ENCODE results near the gene GALNT9. TPM values are rescaled to one million over a fixed set of nuclear protein-coding genes. Genes with fewer than 3 reads are reported as not detected.

GALNT9 gene
- total RNA-seq, 2 donors from 2014 or later, result 0.14 to 1.0 TPM

- DNase-seq (ENCODE audit: low spot score), result no peak
- no peak overlapping the region for H3K27ac ChIP-seq
- TF ChIP-seq, protein P1, sequence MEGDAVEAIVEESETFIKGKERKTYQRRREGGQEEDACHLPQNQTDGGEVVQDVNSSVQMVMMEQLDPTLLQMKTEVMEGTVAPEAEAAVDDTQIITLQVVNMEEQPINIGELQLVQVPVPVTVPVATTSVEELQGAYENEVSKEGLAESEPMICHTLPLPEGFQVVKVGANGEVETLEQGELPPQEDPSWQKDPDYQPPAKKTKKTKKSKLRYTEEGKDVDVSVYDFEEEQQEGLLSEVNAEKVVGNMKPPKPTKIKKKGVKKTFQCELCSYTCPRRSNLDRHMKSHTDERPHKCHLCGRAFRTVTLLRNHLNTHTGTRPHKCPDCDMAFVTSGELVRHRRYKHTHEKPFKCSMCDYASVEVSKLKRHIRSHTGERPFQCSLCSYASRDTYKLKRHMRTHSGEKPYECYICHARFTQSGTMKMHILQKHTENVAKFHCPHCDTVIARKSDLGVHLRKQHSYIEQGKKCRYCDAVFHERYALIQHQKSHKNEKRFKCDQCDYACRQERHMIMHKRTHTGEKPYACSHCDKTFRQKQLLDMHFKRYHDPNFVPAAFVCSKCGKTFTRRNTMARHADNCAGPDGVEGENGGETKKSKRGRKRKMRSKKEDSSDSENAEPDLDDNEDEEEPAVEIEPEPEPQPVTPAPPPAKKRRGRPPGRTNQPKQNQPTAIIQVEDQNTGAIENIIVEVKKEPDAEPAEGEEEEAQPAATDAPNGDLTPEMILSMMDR (IDR thresholded peaks at IDR 0.05), result no peak
- TF ChIP-seq POLR2A (IDR thresholded peaks at IDR 0.05), result no peak
- no peak for TF ChIP-seq POLR2AphosphoS5 (IDR thresholded peaks at IDR 0.05)
- 80% methylated on average over 14 of the region's 14 CpGs for WGBS
- peaks cover 4% of the 10 kb centered on the region for H3K27me3 ChIP-seq (replicated peaks; ENCODE audit: insufficient read depth)
- no peaks in the 10 kb centered on the region for H3K9me3 ChIP-seq
- intact Hi-C loops (cut with DNase I), result loop anchor here (10.0 kb wide), 4 partner anchors 215 to 455 kb away; partner anchors contain the start of genes LRCOL1 and P2RX2
- no peaks in the 10 kb centered on the region for H3K36me3 ChIP-seq
- no peaks in the 10 kb centered on the region for H3K4me1 ChIP-seq (replicated peaks)
- H3K4me3 ChIP-seq, result no peak overlapping the region
Observed at GRCh38 chr12:132159555-132160003, 169.8 kb downstream of the GALNT9 start.

- H3K4me3 ChIP-seq, result no peak overlapping the region
- 82% methylated on average over 37 of the region's 37 CpGs for WGBS
- peaks cover 4% of the 10 kb centered on the region for H3K27me3 ChIP-seq (replicated peaks; ENCODE audit: insufficient read depth)
- H3K27ac ChIP-seq, result no peak overlapping the region
- H3K36me3 ChIP-seq, result no peaks in the 10 kb centered on the region
- no peaks in the 10 kb centered on the region for H3K4me1 ChIP-seq (replicated peaks)
- intact Hi-C loops (cut with DNase I), result loop anchor here (10.0 kb wide), 4 partner anchors 216 to 456 kb away; partner anchors contain the start of genes LRCOL1 and P2RX2
- no peak for DNase-seq (ENCODE audit: low spot score)
- H3K9me3 ChIP-seq, result no peaks in the 10 kb centered on the region
- TF ChIP-seq POLR2A (IDR thresholded peaks at IDR 0.05), result no peak
- no peak for TF ChIP-seq POLR2AphosphoS5 (IDR thresholded peaks at IDR 0.05)
- TF ChIP-seq, protein P1 (IDR thresholded peaks at IDR 0.05), result no peak
Observed at GRCh38 chr12:132158677-132159554, 170.5 kb downstream of the GALNT9 start.

DNA sequence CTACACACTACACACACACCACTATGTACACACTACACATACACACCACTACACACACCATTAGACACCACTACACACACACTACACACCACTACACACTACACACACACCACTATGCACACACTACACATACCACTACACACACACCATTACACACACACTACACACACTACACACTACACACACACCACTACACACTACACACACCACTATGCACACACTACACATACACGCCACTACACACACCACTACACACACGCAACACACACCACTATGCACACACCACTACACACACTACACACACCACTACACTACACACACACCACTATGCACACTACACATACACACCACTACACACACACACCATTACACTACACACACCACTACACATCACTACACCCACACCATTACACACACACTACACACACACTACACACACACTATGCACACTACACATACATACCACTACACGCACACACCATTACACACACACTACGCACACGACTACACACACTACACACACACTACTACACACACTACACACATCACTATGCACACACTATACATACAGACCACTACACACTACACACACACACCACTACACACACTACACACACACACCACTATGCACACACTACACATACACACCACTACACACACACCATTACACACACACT is 171.5 kb downstream of the GALNT9 start:
- TF ChIP-seq, protein P1 (IDR thresholded peaks at IDR 0.05), result no peak
- TF ChIP-seq POLR2AphosphoS5 (IDR thresholded peaks at IDR 0.05) (no peak), POLR2A (IDR thresholded peaks at IDR 0.05) (no peak)
- no peaks in the 10 kb centered on the region for H3K9me3 ChIP-seq
- intact Hi-C loops (cut with DNase I), result loop anchor here (10.0 kb wide), 4 partner anchors 217 to 457 kb away; partner anchors contain the start of genes LRCOL1 and P2RX2
- H3K36me3 ChIP-seq, result no peaks in the 10 kb centered on the region
- 95% methylated on average over 5 of the region's 5 CpGs for WGBS
- no peak for DNase-seq (ENCODE audit: low spot score)
- no peaks in the 10 kb centered on the region for H3K4me1 ChIP-seq (replicated peaks)
- no peak overlapping the region for H3K27ac ChIP-seq
- H3K27me3 ChIP-seq (replicated peaks; ENCODE audit: insufficient read depth), result no peaks in the 10 kb centered on the region
- H3K4me3 ChIP-seq, result no peak overlapping the region

GRCh38 chr12:132156573-132157325 is 172.6 kb downstream of the GALNT9 start:
- WGBS, result 88% methylated on average over 8 of the region's 8 CpGs
- no peak overlapping the region for H3K27ac ChIP-seq
- DNase-seq (ENCODE audit: low spot score), result no peak
- H3K4me3 ChIP-seq, result no peak overlapping the region
- TF ChIP-seq POLR2AphosphoS5 (IDR thresholded peaks at IDR 0.05) (no peak), POLR2A (IDR thresholded peaks at IDR 0.05) (no peak)
- TF ChIP-seq, protein P1 (IDR thresholded peaks at IDR 0.05), result no peak
- no peaks in the 10 kb centered on the region for H3K9me3 ChIP-seq
- H3K36me3 ChIP-seq, result no peaks in the 10 kb centered on the region
- no peaks in the 10 kb centered on the region for H3K27me3 ChIP-seq (replicated peaks; ENCODE audit: insufficient read depth)
- intact Hi-C loops (cut with DNase I), result loop anchor here (10.0 kb wide), 4 partner anchors 218 to 458 kb away; partner anchors contain the start of genes LRCOL1 and P2RX2
- H3K4me1 ChIP-seq (replicated peaks), result no peaks in the 10 kb centered on the region

All from prostate gland (tissue), 2 donors.